HCT116 (cell line): Measurements from ENCODE around the gene DNAJC5G. TPM values are rescaled to one million over a fixed set of nuclear protein-coding genes. Genes with fewer than 3 reads are reported as not detected.
A peak's percentile ranks its signal among the peaks of the same experiment; 100 is the strongest.

ENCODE experiments used
- ATAC-seq: fragments of 200-7000 bp; cut with Tn5 transposase; 2 replicates; pipeline ENCODE4 v1.9.1; 2020; ENCODE audit warnings: mild to moderate bottlenecking, moderate library complexity
- BruUV-seq: library from RNA; stranded (reverse); fragments of 400-500 nt; replicated peaks from 2 replicates; lab custom pipeline; 2021; lab: Mats Ljungman, UMichigan
- CTCF ChIA-PET: fragments of 300-600 bp; sonication (Branson Sonifier 250); formaldehyde crosslinking; loops from one replicate; lab custom pipeline; 2021; ENCODE audit warnings: antibody characterized with exemption; lab: Charles Lee
- POLR2A ChIA-PET: fragments of 300-600, 350-600 bp; sonication (Branson Sonifier 250); formaldehyde crosslinking; loops from one replicate; lab custom pipeline; 2021; ENCODE audit warnings: antibody characterized with exemption; lab: Charles Lee
- RAD21 ChIA-PET, 2 experiments: fragments of 300-600 bp; sonication (Branson Sonifier 250); formaldehyde crosslinking; loops; one replicate each; lab custom pipeline; 2023; ENCODE audit warnings: low total read pairs in 2 of 2; ENCODE audit not compliant: uncharacterized antibody in 2 of 2, unreplicated experiment in 2 of 2, low non-redundant PET in 1 of 2; lab: Charles Lee
- DNase-seq: peaks from one replicate; pipeline ENCODE4 v3.0.0-alpha.2; 2010; ENCODE audit warnings: low read depth, low spot score
- H2AFZ ChIP-seq: fragments of 200-600 bp; shearing (Covaris generic), sonication (generic); 2 replicates; pipeline ENCODE4 v1.6.1; 2017; ENCODE audit warnings: low read depth, mixed run types, mixed read lengths, antibody characterized with exemption, low read length; ENCODE audit not compliant: poor library complexity, severe bottlenecking
- H3K27ac ChIP-seq: 2 replicates; pipeline ENCODE4 v1.5.1; 2012; ENCODE audit warnings: low read depth, low read length
- H3K27me3 ChIP-seq: fragments of 200-600 bp; sonication (generic); 2 replicates; pipeline ENCODE4 v1.6.1; 2016; ENCODE audit warnings: mixed run types, low read length, mixed read lengths; ENCODE audit not compliant: insufficient read depth
- H3K36me3 ChIP-seq, 2 experiments: fragments of 200-500 bp in 1 of 2; fragments of 200-600 bp in 1 of 2; sonication (Bioruptor generic) in 1 of 2; sonication (generic) in 1 of 2; 2 replicates each; pipeline versions ENCODE4 v1.5.1 to v1.6.1; 2014 to 2016; ENCODE audit warnings: low read length in 2 of 2, inconsistent platforms in 1 of 2, mixed read lengths in 1 of 2, mixed run types in 1 of 2; ENCODE audit not compliant: insufficient read depth in 2 of 2, control insufficient read depth in 1 of 2
- H3K4me1 ChIP-seq, 2 experiments: fragments of 200-600 bp in 1 of 2; sonication (generic) in 1 of 2; 2 replicates each; pipeline versions ENCODE4 v1.5.1 to v1.6.1; 2012 to 2017; ENCODE audit warnings: low read length in 2 of 2, inconsistent platforms in 1 of 2, mild to moderate bottlenecking in 1 of 2, mixed read lengths in 1 of 2, mixed run types in 1 of 2, moderate library complexity in 1 of 2; ENCODE audit not compliant: insufficient read depth in 2 of 2, control insufficient read depth in 1 of 2
- H3K4me2 ChIP-seq: fragments of 200-600 bp; sonication (generic); 2 replicates; pipeline ENCODE4 v1.6.1; 2017; ENCODE audit warnings: mixed run types, low read length, mixed read lengths
- H3K4me3 ChIP-seq, 2 experiments: fragments of 200-600 bp in 1 of 2; sonication (generic) in 1 of 2; replicated peaks in 1 of 2; 2 replicates each; pipeline ENCODE4 v1.5.1; 2011 to 2016; ENCODE audit warnings: low read length in 2 of 2, control low read depth in 1 of 2, low read depth in 1 of 2, mild to moderate bottlenecking in 1 of 2, mixed read lengths in 1 of 2, mixed run types in 1 of 2
- H3K79me2 ChIP-seq: fragments of 200-600 bp; sonication (generic); 2 replicates; pipeline ENCODE4 v1.6.1; 2017; ENCODE audit warnings: mild to moderate bottlenecking, mixed run types, low read length, moderate library complexity, mixed read lengths; ENCODE audit not compliant: insufficient read depth
- H3K9ac ChIP-seq: fragments of 200-600 bp; sonication (generic); 2 replicates; pipeline ENCODE4 v1.6.1; 2016; ENCODE audit warnings: low read length, mixed read lengths
- H3K9me2 ChIP-seq: fragments of 200-600 bp; sonication (generic), shearing (Covaris generic); 2 replicates; pipeline ENCODE4 v1.6.1; 2017; ENCODE audit warnings: mixed run types, mild to moderate bottlenecking, moderate library complexity; ENCODE audit not compliant: insufficient read depth
- H3K9me3 ChIP-seq, 2 experiments: fragments of 200-500 bp in 1 of 2; fragments of 200-600 bp in 1 of 2; sonication (Bioruptor generic) in 1 of 2; sonication (generic) in 1 of 2; 2 replicates each; pipeline ENCODE4 v1.6.1; 2014 to 2017; ENCODE audit warnings: low read length in 2 of 2, mixed read lengths in 2 of 2, inconsistent platforms in 1 of 2, low read depth in 1 of 2, mild to moderate bottlenecking in 1 of 2, mixed run types in 1 of 2, moderate library complexity in 1 of 2; ENCODE audit not compliant: control insufficient read depth in 1 of 2, insufficient read depth in 1 of 2
- H4K20me1 ChIP-seq: fragments of 200-600 bp; sonication (generic), shearing (Covaris generic); 2 replicates; pipeline ENCODE4 v1.6.1; 2017; ENCODE audit warnings: mixed run types, mild to moderate bottlenecking, moderate library complexity; ENCODE audit not compliant: insufficient read depth
- EGR1 ChIP-seq: IDR thresholded peaks from 2 replicates; pipeline ENCODE4 v1.6.1; 2012; ENCODE audit warnings: low read depth
- EZH2phosphoT487 ChIP-seq: fragments of 200-600 bp; IDR thresholded peaks from 2 replicates; pipeline ENCODE4 v1.6.1; 2018; ENCODE audit warnings: antibody characterized with exemption, borderline replicate concordance
- FOSL1 ChIP-seq: IDR thresholded peaks from 2 replicates; pipeline ENCODE4 v1.6.1; 2012; ENCODE audit warnings: low read depth
- JUND ChIP-seq: IDR thresholded peaks from 2 replicates; pipeline ENCODE4 v1.6.1; 2012
- POLR2A ChIP-seq: IDR thresholded peaks from 2 replicates; pipeline ENCODE4 v1.7.0; 2011; ENCODE audit warnings: borderline replicate concordance; ENCODE audit not compliant: insufficient read depth, insufficient read length; ENCODE audit errors: extremely low read depth
- POLR2AphosphoS5 ChIP-seq: IDR thresholded peaks from 2 replicates; pipeline ENCODE4 v1.6.1; 2011; ENCODE audit warnings: mild to moderate bottlenecking, low read depth, low read length, moderate library complexity
- SIN3A ChIP-seq: IDR thresholded peaks from 2 replicates; pipeline ENCODE4 v1.6.1; 2012; ENCODE audit warnings: low read depth
- SP1 ChIP-seq: IDR thresholded peaks from 2 replicates; pipeline ENCODE4 v1.6.1; 2012; ENCODE audit warnings: low read depth
- ZNF274 ChIP-seq: fragments of 200-500 bp; sonication (Bioruptor generic); IDR thresholded peaks from 2 replicates; pipeline ENCODE4 v1.6.1; 2014; ENCODE audit warnings: mild to moderate bottlenecking, low read depth, low read length, inconsistent platforms
- intact Hi-C: fragments of 100-400 bp; cut with micrococcal nuclease; formaldehyde crosslinking; loops from 2 replicates; pipeline ENCODE4 v1.10.0; 2022
- total RNA-seq: library from RNA; stranded (reverse); gene quantifications from one replicate; pipeline ENCODE4 v1.2.1, GENCODE V29; 2021; ENCODE audit not compliant: unreplicated experiment
- TF ChIP-seq, protein P1 (sequence below): IDR thresholded peaks from 2 replicates; pipeline ENCODE4 v1.6.1; 2012
- TF ChIP-seq, protein P2 (sequence below), 3 experiments: fragments of 200-600 bp in 1 of 3; sonication (generic) in 1 of 3; IDR thresholded peaks in 2 of 3; conservative IDR thresholded peaks in 1 of 3; 2 replicates each; pipeline ENCODE4 v1.5.1; 2012 to 2017; ENCODE audit warnings: low read depth in 2 of 3, low read length in 2 of 3, antibody characterized with exemption in 1 of 3, borderline replicate concordance in 1 of 3, control low read depth in 1 of 3, mild to moderate bottlenecking in 1 of 3, mixed read lengths in 1 of 3, mixed run types in 1 of 3, moderate library complexity in 1 of 3; ENCODE audit not compliant: insufficient read depth in 1 of 3
- TF ChIP-seq, protein P3 (sequence below): IDR thresholded peaks from 2 replicates; pipeline ENCODE4 v1.6.1; 2011; ENCODE audit warnings: mild to moderate bottlenecking, low read length, moderate library complexity; ENCODE audit not compliant: insufficient replicate concordance; ENCODE audit errors: extremely low read depth

Gene DNAJC5G
- total RNA-seq, 1 experiment from 2014 or later = 2.5 TPM

DNA sequence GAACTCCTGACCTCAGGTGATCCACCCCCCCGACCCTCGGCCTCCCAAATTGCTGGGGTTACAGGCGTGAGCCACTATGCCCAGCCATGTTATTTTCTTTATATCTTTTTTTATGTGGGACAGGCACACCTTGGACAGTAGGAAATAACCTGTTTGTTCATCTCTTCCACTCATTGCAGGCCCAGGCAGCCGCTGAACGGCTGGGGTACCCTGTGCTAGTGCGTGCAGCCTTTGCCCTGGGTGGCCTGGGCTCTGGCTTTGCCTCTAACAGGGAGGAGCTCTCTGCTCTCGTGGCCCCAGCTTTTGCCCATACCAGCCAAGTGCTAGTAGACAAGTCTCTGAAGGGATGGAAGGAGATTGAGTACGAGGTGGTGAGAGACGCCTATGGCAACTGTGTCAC lies 49.7 kb upstream of the DNAJC5G start:
- no peak overlapping the region for H3K9ac ChIP-seq
- ChIA-PET CTCF (no interaction called here), RAD21 (no interaction called here), POLR2A (no interaction called here)
- DNase-seq (no peak), ATAC-seq (no peak)
- H3K27me3 ChIP-seq = no peaks in the 10 kb centered on the region
- no peak overlapping the region for H3K27ac ChIP-seq
- intact Hi-C loops = no loop called here
- peaks cover 10% of the 10 kb centered on the region for H4K20me1 ChIP-seq
- H3K9me3 ChIP-seq = no peaks in the 10 kb centered on the region
- TF ChIP-seq POLR2AphosphoS5 (no peak), SIN3A (no peak), EGR1 (no peak), POLR2A (no peak), EZH2phosphoT487 (no peak), JUND (no peak), ZNF274 (no peak)
- TF ChIP-seq, protein P1, sequence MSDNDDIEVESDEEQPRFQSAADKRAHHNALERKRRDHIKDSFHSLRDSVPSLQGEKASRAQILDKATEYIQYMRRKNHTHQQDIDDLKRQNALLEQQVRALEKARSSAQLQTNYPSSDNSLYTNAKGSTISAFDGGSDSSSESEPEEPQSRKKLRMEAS = no peak
- TF ChIP-seq, protein P2, sequence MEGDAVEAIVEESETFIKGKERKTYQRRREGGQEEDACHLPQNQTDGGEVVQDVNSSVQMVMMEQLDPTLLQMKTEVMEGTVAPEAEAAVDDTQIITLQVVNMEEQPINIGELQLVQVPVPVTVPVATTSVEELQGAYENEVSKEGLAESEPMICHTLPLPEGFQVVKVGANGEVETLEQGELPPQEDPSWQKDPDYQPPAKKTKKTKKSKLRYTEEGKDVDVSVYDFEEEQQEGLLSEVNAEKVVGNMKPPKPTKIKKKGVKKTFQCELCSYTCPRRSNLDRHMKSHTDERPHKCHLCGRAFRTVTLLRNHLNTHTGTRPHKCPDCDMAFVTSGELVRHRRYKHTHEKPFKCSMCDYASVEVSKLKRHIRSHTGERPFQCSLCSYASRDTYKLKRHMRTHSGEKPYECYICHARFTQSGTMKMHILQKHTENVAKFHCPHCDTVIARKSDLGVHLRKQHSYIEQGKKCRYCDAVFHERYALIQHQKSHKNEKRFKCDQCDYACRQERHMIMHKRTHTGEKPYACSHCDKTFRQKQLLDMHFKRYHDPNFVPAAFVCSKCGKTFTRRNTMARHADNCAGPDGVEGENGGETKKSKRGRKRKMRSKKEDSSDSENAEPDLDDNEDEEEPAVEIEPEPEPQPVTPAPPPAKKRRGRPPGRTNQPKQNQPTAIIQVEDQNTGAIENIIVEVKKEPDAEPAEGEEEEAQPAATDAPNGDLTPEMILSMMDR (IDR thresholded peaks at IDR 0.05 in 2 of 3, conservative IDR thresholded peaks at IDR 0.05 in 1 of 3; ENCODE audit: borderline replicate concordance in 1 of 3, insufficient read depth in 1 of 3, low read depth in 2 of 3, low read length in 2 of 3) = no peak
- peaks cover 57 to 73% of the 10 kb centered on the region in 2 experiments for H3K36me3 ChIP-seq
- no peak overlapping the region for H3K4me2 ChIP-seq
- peaks cover 39% of the 10 kb centered on the region for H3K79me2 ChIP-seq
- H3K4me1 ChIP-seq = no peaks in the 10 kb centered on the region
- H3K9me2 ChIP-seq = no peaks in the 10 kb centered on the region
- H3K4me3 ChIP-seq = no peak overlapping the region
- no peak overlapping the region for H2AFZ ChIP-seq
- BruUV-seq = no TSS peak

DNA sequence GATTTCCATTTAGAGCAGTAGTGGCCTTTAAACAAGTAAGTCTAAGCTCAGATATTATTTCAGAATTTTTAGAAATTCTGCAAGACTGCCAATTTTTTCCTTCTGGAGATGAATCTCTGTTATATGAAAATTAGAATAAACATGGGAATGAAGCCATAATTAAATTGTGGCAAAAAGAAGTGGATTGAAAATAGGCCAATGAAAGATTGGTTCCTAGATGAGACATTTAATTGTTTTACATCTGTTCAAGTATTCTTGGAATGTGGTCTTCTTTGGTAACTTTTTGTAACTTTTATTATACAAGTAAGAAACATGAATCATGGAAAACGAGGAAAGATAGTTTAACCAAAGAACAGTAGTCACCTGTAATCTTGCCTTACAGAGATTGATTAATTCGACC lies 47.7 kb upstream of the DNAJC5G start:
- no peaks in the 10 kb centered on the region for H3K9me2 ChIP-seq
- CTCF ChIA-PET = no interaction called here
- POLR2A ChIA-PET = no interaction called here
- H3K4me1 ChIP-seq = no peaks in the 10 kb centered on the region
- H3K27me3 ChIP-seq = no peaks in the 10 kb centered on the region
- DNase-seq (no peak), ATAC-seq (no peak)
- peaks cover 22% of the 10 kb centered on the region for H3K79me2 ChIP-seq
- no peak overlapping the region for H3K9ac ChIP-seq
- no peaks in the 10 kb centered on the region for H3K9me3 ChIP-seq
- no peak overlapping the region for H3K27ac ChIP-seq
- intact Hi-C loops = no loop called here
- no peak overlapping the region for H3K4me2 ChIP-seq
- TSS peak; percentile 3 for BruUV-seq
- RAD21 ChIA-PET = no interaction called here
- H4K20me1 ChIP-seq = peaks cover 10% of the 10 kb centered on the region
- no peak overlapping the region for H3K4me3 ChIP-seq
- H3K36me3 ChIP-seq = peaks cover 60 to 75% of the 10 kb centered on the region in 2 experiments
- no peak overlapping the region for H2AFZ ChIP-seq
- TF ChIP-seq SP1 (no peak), FOSL1 (no peak)
- TF ChIP-seq, protein P2 (IDR thresholded peaks at IDR 0.05 in 2 of 3, conservative IDR thresholded peaks at IDR 0.05 in 1 of 3; ENCODE audit: borderline replicate concordance in 1 of 3, insufficient read depth in 1 of 3, low read depth in 2 of 3, low read length in 2 of 3) = no peak
- TF ChIP-seq, protein P3, sequence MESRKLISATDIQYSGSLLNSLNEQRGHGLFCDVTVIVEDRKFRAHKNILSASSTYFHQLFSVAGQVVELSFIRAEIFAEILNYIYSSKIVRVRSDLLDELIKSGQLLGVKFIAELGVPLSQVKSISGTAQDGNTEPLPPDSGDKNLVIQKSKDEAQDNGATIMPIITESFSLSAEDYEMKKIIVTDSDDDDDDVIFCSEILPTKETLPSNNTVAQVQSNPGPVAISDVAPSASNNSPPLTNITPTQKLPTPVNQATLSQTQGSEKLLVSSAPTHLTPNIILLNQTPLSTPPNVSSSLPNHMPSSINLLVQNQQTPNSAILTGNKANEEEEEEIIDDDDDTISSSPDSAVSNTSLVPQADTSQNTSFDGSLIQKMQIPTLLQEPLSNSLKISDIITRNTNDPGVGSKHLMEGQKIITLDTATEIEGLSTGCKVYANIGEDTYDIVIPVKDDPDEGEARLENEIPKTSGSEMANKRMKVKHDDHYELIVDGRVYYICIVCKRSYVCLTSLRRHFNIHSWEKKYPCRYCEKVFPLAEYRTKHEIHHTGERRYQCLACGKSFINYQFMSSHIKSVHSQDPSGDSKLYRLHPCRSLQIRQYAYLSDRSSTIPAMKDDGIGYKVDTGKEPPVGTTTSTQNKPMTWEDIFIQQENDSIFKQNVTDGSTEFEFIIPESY = no peak
